Measurements from ENCODE around the gene CNR2.
"Not testable (repeated sequence)": the region's sequence is repeated elsewhere in the genome, so short reads cannot be mapped to it uniquely, and the experiment has no call there.

Gene CNR2

GRCh38 chr1:23827717-23828116 is 85.4 kb downstream of the CNR2 start:
- FAIRE-seq = no peak

GRCh38 chr1:23826590-23826989 is 86.6 kb downstream of the CNR2 start:
- not testable (repeated sequence) for FAIRE-seq

GRCh38 chr1:23825762-23826522 is 87.2 kb downstream of the CNR2 start:
- no peak for FAIRE-seq

GRCh38 chr1:23825076-23825761 is 87.9 kb downstream of the CNR2 start, which contains the start of gene HMGCL:
Gene HMGCL, minus strand, starts transcription at chr1:23825429. Its CDS starts 14 bp downstream, at chr1:23825415.
- peak; percentile 82 for FAIRE-seq

GRCh38 chr1:23824711-23825075 is 88.5 kb downstream of the CNR2 start:
- FAIRE-seq = no peak

GRCh38 chr1:23823767-23824166 is 89.4 kb downstream of the CNR2 start:
- no peak for FAIRE-seq
